ENCODE data around the gene DNASE1L1.

DNASE1L1 gene

GRCh38 chrX:154373340-154374306, 35.4 kb downstream of the DNASE1L1 start:
- FAIRE-seq (no peak), DNase-seq (ENCODE audit: insufficient read length, low spot score) (peak; percentile 44)

GRCh38 chrX:154372612-154373022, 36.4 kb downstream of the DNASE1L1 start:
- FAIRE-seq (no peak), DNase-seq (ENCODE audit: insufficient read length, low spot score) (no peak)
- no peak for TF ChIP-seq POLR2A (IDR thresholded peaks at IDR 0.05; ENCODE audit: low read depth, low read length)

More at GRCh38 chrX:154373340-154374306, 35.4 kb downstream of the DNASE1L1 start:
- no peak for TF ChIP-seq POLR2A (IDR thresholded peaks at IDR 0.05; ENCODE audit: low read depth, low read length)

DNA sequence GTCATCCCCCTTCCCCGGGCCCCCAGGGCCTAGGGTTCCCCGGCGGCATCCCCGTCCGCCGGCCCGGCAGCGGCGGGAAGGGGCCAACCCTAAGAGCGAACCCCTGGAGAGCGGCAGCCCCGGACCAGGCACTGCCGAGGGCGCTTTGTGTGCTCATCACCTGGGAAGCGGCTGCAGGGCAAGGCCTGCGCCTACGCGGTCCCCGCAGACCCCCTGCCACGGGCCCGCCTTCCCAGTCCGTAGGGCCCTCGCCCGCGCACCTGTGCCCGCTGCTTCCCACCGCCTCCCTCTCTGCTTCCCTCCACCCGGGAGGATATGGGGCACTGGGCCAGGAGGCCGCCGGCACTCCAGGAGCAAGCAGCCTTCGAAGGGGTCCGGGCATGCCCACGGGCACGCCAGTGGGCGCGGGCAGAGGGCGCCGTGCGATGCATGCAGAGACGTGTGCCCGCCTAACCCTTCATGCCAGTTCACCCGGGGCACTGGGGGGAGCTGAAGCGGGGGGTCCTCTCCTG, 37.2 kb downstream of the DNASE1L1 start:
- no peak for FAIRE-seq

GRCh38 chrX:154371017-154371788, 37.9 kb downstream of the DNASE1L1 start:
- peak; percentile 100 for TF ChIP-seq POLR2A (IDR thresholded peaks at IDR 0.05; ENCODE audit: low read depth, low read length)
- peak; percentile 76 for DNase-seq (ENCODE audit: insufficient read length, low spot score)
- FAIRE-seq = no peak

More for the DNA sequence above, 37.2 kb downstream of the DNASE1L1 start:
- DNase-seq (ENCODE audit: insufficient read length, low spot score) = no peak
- TF ChIP-seq POLR2A (IDR thresholded peaks at IDR 0.05; ENCODE audit: low read depth, low read length) = no peak

DNA sequence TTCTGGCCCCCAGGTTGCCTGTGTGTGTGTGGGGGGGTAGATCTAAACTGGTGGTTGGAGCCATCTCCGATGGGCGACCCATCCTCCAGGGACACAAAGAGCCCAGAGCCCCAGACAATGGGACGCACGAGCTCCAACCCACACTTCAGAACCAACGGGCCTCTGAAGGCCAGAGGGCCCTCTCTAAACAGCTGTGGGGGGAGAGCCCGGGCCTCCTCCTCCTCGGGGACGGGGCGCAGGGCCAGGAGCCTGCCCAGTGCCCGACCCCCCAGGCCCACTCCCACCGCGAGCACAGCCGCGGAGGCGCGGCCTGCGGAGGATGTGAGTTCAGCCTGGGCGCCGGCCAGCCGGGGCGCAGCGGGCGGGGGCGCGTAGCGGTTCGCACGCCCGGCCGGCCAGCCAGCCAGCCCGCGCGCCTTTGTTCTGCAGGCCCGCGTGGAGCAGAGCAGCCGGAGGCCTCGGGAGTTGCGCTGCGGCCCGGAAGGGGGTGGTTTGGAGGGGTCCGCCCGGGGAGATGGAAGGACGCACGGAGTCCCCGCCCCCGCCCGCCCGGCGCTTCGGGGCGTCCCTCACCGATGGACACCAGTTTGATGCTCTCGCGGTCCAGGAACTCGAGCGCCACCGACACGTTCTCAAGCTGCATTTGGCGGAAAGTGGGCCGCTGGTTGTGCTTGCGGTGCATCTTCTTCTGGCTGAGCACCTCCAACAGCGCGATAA, 38.6 kb downstream of the DNASE1L1 start:
- FAIRE-seq = no peak
- DNase-seq (ENCODE audit: insufficient read length, low spot score) = no peak
- no peak for TF ChIP-seq POLR2A (IDR thresholded peaks at IDR 0.05; ENCODE audit: low read depth, low read length)

- peak; percentile 36; the same call in 1 of the 2 replicates for TF ChIP-seq POLR2A (IDR thresholded peaks at IDR 0.05; ENCODE audit: low read depth, low read length)
- DNase-seq (ENCODE audit: insufficient read length, low spot score) = peak; percentile 78
- FAIRE-seq = no peak
Measured at GRCh38 chrX:154369449-154370299, 39.4 kb downstream of the DNASE1L1 start.

DNA sequence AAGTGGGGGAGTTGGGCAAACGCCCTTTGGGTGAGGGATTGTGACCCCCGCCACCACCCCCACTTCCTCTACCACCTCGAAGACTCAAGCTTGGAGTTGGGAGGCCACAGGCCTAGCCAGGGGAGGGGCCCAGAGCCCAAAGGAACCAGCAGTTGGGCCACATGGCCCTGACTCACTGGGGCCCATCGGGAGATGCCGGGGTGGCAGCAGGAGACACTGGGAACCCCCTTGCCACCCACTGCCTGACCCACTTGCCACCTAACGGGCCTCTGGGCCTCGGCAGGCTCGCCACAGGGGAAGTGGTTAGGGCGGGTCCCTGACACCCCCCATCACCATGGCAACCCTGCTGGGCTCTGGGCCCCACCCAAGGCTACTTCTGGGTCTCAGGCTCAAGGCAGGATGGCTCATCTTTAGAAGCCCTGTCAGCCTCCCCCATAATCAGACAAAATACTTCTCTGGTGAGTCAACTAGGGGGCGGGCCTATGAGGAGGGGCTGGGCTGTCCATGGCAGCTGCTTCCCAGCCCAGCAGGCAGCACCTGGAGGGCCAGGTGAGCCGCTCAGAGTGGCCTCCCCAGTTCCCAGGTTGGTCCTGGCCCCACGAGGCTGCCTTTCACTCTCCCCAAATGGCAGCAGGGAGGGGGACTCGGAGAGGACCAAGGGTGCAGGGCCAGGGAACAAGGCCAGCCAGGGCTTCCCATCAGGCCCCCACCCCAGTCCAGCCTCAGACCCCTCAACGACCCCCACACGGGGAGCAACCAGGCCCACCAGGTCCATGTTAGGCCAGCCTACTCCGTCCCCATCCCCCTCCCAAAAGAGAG, 40.2 kb downstream of the DNASE1L1 start:
- FAIRE-seq = peak; percentile 23
- peak; percentile 78 for DNase-seq (ENCODE audit: insufficient read length, low spot score)
- peak; percentile 39; the same call in 1 of the 2 replicates for TF ChIP-seq POLR2A (IDR thresholded peaks at IDR 0.05; ENCODE audit: low read depth, low read length)

DNA sequence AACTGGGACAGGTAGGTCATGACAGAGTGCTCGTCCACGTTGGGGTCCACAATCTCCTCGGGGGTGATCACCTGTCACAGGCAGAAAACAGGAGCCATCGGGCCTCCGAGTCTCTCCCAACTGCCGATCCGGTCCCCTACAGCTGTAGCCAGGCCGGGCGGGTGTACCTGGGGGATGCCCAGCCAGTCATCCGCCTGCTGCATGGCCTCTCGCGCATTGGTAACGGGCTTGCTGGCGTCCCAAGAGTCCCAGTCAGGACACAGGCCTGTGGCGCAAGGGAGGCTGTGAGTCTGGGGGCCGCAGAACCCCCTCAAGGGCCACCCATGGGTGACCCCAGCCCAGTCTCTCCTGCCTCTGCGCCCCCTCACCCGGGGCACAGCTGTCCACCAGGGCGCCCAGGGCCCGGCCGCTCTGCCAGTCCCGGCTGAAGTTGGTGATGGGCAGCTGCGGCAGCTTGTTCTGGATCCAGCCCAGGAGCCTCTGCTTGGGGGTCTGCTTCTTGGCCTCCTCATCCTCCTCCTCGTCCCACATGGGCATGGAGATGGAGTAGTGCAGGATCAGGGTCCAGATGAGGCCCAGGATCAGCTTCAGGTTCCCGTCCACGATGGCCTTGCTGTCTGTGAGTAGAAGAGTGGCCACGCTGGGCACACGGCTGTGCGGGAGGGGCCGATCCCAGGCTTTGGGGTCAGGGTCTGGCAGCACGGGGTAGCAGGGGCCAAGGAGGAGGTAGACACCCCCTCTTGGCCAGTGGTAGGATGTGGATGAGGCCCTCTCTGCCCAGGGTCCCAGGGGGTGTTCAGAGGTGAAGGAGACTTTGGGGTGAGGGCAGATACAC, 41.4 kb downstream of the DNASE1L1 start:
- no peak for TF ChIP-seq POLR2A (IDR thresholded peaks at IDR 0.05; ENCODE audit: low read depth, low read length)
- DNase-seq (ENCODE audit: insufficient read length, low spot score) (no peak), FAIRE-seq (no peak)

- DNase-seq (ENCODE audit: insufficient read length, low spot score) = no peak
- TF ChIP-seq POLR2A (IDR thresholded peaks at IDR 0.05; ENCODE audit: low read depth, low read length) = no peak
- FAIRE-seq = no peak
Measured at GRCh38 chrX:154366666-154367055, 42.4 kb downstream of the DNASE1L1 start.

- no peak for DNase-seq (ENCODE audit: insufficient read length, low spot score)
- TF ChIP-seq POLR2A (IDR thresholded peaks at IDR 0.05; ENCODE audit: low read depth, low read length) = no peak
- no peak for FAIRE-seq
Measured at GRCh38 chrX:154365997-154366665, 42.9 kb downstream of the DNASE1L1 start.

Data from H54 (cell line).